ENCODE results near the gene YOD1. TPM values are rescaled to one million over a fixed set of nuclear protein-coding genes. Genes with fewer than 3 reads are reported as not detected.
A peak's percentile ranks its signal among the peaks of the same experiment; 100 is the strongest.

Gene YOD1
- total and polyA plus RNA-seq, 10 of the 15 experiments (the other 5 are each of a cell fraction or from before 2014, with no cell fraction given), result 2.1 to 7.9 (median 5.0) TPM

DNA sequence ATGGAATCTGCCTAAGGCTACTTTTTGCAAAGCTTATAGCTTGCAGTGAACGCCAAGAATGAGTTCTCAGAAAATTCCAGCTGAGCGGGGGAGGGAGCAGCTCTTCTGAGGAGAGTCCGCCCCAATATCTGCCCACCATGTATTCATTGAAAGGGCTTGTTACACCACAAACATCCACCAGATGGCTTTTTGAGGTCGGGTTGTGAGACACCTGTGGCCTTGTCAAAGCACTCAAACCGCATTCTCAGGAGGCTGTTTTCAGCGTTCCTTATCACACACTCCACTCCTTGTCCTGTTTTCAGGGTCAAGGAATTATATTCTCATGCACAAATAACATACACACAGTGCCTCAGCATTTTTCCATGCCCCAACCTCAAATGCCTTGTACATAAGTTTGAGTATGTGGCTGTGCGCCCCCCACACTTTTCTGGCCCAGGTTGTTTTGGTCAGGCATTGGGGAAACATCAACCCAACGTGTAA lies 33.7 kb upstream of the YOD1 start (continued):
- TF ChIP-seq, protein P1, sequence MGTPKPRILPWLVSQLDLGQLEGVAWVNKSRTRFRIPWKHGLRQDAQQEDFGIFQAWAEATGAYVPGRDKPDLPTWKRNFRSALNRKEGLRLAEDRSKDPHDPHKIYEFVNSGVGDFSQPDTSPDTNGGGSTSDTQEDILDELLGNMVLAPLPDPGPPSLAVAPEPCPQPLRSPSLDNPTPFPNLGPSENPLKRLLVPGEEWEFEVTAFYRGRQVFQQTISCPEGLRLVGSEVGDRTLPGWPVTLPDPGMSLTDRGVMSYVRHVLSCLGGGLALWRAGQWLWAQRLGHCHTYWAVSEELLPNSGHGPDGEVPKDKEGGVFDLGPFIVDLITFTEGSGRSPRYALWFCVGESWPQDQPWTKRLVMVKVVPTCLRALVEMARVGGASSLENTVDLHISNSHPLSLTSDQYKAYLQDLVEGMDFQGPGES (IDR thresholded peaks at IDR 0.05), result no peak
- peak; percentile 67 for TF ChIP-seq YY1 (IDR thresholded peaks at IDR 0.05; ENCODE audit: low read depth, low read length)
- TF ChIP-seq, protein P2, sequence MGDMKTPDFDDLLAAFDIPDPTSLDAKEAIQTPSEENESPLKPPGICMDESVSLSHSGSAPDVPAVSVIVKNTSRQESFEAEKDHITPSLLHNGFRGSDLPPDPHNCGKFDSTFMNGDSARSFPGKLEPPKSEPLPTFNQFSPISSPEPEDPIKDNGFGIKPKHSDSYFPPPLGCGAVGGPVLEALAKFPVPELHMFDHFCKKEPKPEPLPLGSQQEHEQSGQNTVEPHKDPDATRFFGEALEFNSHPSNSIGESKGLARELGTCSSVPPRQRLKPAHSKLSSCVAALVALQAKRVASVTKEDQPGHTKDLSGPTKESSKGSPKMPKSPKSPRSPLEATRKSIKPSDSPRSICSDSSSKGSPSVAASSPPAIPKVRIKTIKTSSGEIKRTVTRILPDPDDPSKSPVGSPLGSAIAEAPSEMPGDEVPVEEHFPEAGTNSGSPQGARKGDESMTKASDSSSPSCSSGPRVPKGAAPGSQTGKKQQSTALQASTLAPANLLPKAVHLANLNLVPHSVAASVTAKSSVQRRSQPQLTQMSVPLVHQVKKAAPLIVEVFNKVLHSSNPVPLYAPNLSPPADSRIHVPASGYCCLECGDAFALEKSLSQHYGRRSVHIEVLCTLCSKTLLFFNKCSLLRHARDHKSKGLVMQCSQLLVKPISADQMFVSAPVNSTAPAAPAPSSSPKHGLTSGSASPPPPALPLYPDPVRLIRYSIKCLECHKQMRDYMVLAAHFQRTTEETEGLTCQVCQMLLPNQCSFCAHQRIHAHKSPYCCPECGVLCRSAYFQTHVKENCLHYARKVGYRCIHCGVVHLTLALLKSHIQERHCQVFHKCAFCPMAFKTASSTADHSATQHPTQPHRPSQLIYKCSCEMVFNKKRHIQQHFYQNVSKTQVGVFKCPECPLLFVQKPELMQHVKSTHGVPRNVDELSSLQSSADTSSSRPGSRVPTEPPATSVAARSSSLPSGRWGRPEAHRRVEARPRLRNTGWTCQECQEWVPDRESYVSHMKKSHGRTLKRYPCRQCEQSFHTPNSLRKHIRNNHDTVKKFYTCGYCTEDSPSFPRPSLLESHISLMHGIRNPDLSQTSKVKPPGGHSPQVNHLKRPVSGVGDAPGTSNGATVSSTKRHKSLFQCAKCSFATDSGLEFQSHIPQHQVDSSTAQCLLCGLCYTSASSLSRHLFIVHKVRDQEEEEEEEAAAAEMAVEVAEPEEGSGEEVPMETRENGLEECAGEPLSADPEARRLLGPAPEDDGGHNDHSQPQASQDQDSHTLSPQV (IDR thresholded peaks at IDR 0.05), result no peak
- TF ChIP-seq FOS (IDR thresholded peaks at IDR 0.05; ENCODE audit: borderline replicate concordance, extremely low read depth, insufficient read length), result no peak
- no peak for TF ChIP-seq IRF5 (IDR thresholded peaks at IDR 0.05; ENCODE audit: borderline replicate concordance)
- no peak for TF ChIP-seq EGR1 (IDR thresholded peaks at IDR 0.05; ENCODE audit: borderline replicate concordance in 1 of 2, low read depth in 2 of 2, low read length in 2 of 2)
- TF ChIP-seq, protein P3, sequence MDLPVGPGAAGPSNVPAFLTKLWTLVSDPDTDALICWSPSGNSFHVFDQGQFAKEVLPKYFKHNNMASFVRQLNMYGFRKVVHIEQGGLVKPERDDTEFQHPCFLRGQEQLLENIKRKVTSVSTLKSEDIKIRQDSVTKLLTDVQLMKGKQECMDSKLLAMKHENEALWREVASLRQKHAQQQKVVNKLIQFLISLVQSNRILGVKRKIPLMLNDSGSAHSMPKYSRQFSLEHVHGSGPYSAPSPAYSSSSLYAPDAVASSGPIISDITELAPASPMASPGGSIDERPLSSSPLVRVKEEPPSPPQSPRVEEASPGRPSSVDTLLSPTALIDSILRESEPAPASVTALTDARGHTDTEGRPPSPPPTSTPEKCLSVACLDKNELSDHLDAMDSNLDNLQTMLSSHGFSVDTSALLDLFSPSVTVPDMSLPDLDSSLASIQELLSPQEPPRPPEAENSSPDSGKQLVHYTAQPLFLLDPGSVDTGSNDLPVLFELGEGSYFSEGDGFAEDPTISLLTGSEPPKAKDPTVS (IDR thresholded peaks at IDR 0.05; ENCODE audit: low read depth, low read length), result no peak
- TF ChIP-seq MEF2A (IDR thresholded peaks at IDR 0.05; ENCODE audit: insufficient read depth, low read depth, low read length), result no peak
- TF ChIP-seq SPI1 (IDR thresholded peaks at IDR 0.05; ENCODE audit: borderline replicate concordance, insufficient read depth, low read depth, low read length), result no peak
- peak; percentile 71 for TF ChIP-seq CBFB (IDR thresholded peaks at IDR 0.05; ENCODE audit: low read depth)
- no peak for TF ChIP-seq PAX5 (IDR thresholded peaks at IDR 0.05; ENCODE audit: borderline replicate concordance, low read depth, low read length)
- TF ChIP-seq SMAD1 (IDR thresholded peaks at IDR 0.05; ENCODE audit: low read depth, partially characterized antibody), result no peak
- no peak for TF ChIP-seq BMI1 (IDR thresholded peaks at IDR 0.05; ENCODE audit: borderline replicate concordance)
- no peak for TF ChIP-seq DPF2 (IDR thresholded peaks at IDR 0.05)
- no peak for TF ChIP-seq USF2 (IDR thresholded peaks at IDR 0.05; ENCODE audit: borderline replicate concordance, low read depth, low read length)
- TF ChIP-seq PAX8 (IDR thresholded peaks at IDR 0.05), result no peak
- no peak for TF ChIP-seq MTA3 (IDR thresholded peaks at IDR 0.05; ENCODE audit: borderline replicate concordance, low read length)
- no peak for TF ChIP-seq RBBP5 (conservative IDR thresholded peaks at IDR 0.05)
- no peak for TF ChIP-seq MYC (IDR thresholded peaks at IDR 0.05; ENCODE audit: insufficient read depth, insufficient read length, insufficient replicate concordance, low read length, severe bottlenecking)
- TF ChIP-seq NR2C1 (IDR thresholded peaks at IDR 0.05), result no peak
